ENCODE data around the gene ANXA1. TPM values are rescaled to one million over a fixed set of nuclear protein-coding genes. Genes with fewer than 3 reads are reported as not detected.

ANXA1 gene
- total RNA-seq, 1 donor from 2014 or later, result 1.1 TPM

DNA sequence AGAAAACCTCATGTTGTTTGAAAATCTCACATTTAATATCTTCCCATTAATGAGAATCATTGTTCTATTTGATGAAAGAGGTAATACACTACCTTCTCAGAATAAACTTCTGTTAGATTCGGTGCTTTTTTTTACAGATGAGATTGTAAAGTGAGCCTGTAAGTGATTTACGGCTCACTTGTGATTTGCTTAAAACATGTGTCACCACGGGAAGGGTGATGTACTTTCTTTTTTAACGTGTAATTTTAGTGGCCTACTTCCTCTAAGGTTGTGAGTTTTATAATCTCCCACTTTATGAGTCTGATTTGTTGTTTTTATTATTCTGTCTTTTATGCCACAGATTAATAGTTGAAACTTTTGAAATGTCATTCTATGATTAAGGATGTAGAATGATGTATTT is 15.9 kb downstream of the ANXA1 start:
- no peak overlapping the region for H3K27ac Mint-ChIP-seq
- no peak for DNase-seq (ENCODE audit: low spot score, unreplicated experiment)
- TF ChIP-seq, protein P1, sequence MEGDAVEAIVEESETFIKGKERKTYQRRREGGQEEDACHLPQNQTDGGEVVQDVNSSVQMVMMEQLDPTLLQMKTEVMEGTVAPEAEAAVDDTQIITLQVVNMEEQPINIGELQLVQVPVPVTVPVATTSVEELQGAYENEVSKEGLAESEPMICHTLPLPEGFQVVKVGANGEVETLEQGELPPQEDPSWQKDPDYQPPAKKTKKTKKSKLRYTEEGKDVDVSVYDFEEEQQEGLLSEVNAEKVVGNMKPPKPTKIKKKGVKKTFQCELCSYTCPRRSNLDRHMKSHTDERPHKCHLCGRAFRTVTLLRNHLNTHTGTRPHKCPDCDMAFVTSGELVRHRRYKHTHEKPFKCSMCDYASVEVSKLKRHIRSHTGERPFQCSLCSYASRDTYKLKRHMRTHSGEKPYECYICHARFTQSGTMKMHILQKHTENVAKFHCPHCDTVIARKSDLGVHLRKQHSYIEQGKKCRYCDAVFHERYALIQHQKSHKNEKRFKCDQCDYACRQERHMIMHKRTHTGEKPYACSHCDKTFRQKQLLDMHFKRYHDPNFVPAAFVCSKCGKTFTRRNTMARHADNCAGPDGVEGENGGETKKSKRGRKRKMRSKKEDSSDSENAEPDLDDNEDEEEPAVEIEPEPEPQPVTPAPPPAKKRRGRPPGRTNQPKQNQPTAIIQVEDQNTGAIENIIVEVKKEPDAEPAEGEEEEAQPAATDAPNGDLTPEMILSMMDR (IDR thresholded peaks at IDR 0.05; ENCODE audit: unreplicated experiment), result no peak
- H3K4me3 Mint-ChIP-seq (ENCODE audit: low read depth), result no peak overlapping the region
- H3K4me1 Mint-ChIP-seq (ENCODE audit: low read depth), result peaks cover 3% of the 10 kb centered on the region
- H3K27me3 Mint-ChIP-seq, result peaks cover 82% of the 10 kb centered on the region
- H3K36me3 Mint-ChIP-seq (ENCODE audit: insufficient read depth), result no peaks in the 10 kb centered on the region
- no peaks in the 10 kb centered on the region for H3K9me3 Mint-ChIP-seq (ENCODE audit: low read depth)

- H3K27me3 Mint-ChIP-seq, result peaks cover 82% of the 10 kb centered on the region
- H3K36me3 Mint-ChIP-seq (ENCODE audit: insufficient read depth), result no peaks in the 10 kb centered on the region
- no peak overlapping the region for H3K27ac Mint-ChIP-seq
- no peak overlapping the region for H3K4me3 Mint-ChIP-seq (ENCODE audit: low read depth)
- TF ChIP-seq, protein P1 (IDR thresholded peaks at IDR 0.05; ENCODE audit: unreplicated experiment), result no peak
- no peak for DNase-seq (ENCODE audit: low spot score, unreplicated experiment)
- H3K4me1 Mint-ChIP-seq (ENCODE audit: low read depth), result peaks cover 3% of the 10 kb centered on the region
- no peaks in the 10 kb centered on the region for H3K9me3 Mint-ChIP-seq (ENCODE audit: low read depth)
Observed at GRCh38 chr9:73168298-73168934, 16.8 kb downstream of the ANXA1 start.

DNA sequence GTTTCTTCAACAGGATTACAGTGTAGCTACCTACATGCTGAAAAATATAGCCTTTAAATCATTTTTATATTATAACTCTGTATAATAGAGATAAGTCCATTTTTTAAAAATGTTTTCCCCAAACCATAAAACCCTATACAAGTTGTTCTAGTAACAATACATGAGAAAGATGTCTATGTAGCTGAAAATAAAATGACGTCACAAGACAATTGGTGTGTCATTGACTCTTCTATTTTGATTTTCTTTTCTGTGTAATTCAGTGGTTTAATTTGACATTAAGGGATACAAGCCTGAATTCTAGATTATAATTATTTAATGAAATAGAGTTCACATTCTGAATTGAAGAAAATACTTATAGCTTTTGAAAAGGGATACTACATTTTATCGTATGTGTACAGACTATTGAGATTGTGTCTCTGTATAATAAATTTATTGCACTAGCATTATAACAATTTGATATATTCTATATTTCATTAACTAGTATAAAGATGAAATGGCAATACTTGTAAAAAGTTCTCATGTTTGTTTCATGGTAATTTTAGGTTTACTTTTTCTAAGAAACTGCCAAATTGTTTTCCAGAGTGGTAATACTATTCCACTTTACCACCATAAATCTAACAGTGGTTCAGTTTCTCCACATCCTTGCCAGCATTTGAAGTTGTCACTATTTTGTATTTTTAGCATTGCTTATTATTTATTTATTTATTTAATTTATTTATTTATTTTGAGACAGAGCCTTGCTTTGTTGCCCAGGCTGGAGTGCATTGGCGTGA is 18.7 kb downstream of the ANXA1 start:
- no peaks in the 10 kb centered on the region for H3K36me3 Mint-ChIP-seq (ENCODE audit: insufficient read depth)
- TF ChIP-seq, protein P1 (IDR thresholded peaks at IDR 0.05; ENCODE audit: unreplicated experiment), result no peak
- H3K4me1 Mint-ChIP-seq (ENCODE audit: low read depth), result no peaks in the 10 kb centered on the region
- no peak overlapping the region for H3K4me3 Mint-ChIP-seq (ENCODE audit: low read depth)
- H3K27ac Mint-ChIP-seq, result no peak overlapping the region
- H3K27me3 Mint-ChIP-seq, result peaks cover 80% of the 10 kb centered on the region
- DNase-seq (ENCODE audit: low spot score, unreplicated experiment), result no peak
- H3K9me3 Mint-ChIP-seq (ENCODE audit: low read depth), result no peaks in the 10 kb centered on the region

DNA sequence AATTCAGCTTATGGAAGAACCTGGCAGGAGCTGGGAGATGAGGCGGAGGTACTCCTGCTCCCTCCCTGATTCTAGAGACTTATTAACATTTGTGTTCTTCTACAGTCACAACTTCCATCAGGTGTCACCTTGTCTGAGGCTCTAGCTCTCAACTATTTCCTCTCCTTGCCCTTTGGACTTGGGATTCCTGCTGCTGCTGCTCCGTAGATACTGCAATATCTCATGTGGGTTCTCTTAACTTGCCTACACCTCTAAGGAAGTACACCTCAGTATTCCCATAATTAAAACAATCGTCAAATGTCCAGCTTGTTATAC is 21.2 kb downstream of the ANXA1 start:
- H3K27ac Mint-ChIP-seq, result no peak overlapping the region
- peaks cover 80% of the 10 kb centered on the region for H3K27me3 Mint-ChIP-seq
- DNase-seq (ENCODE audit: low spot score, unreplicated experiment), result no peak
- no peaks in the 10 kb centered on the region for H3K9me3 Mint-ChIP-seq (ENCODE audit: low read depth)
- H3K4me1 Mint-ChIP-seq (ENCODE audit: low read depth), result no peaks in the 10 kb centered on the region
- TF ChIP-seq, protein P1 (IDR thresholded peaks at IDR 0.05; ENCODE audit: unreplicated experiment), result no peak
- no peak overlapping the region for H3K4me3 Mint-ChIP-seq (ENCODE audit: low read depth)
- H3K36me3 Mint-ChIP-seq (ENCODE audit: insufficient read depth), result no peaks in the 10 kb centered on the region

- TF ChIP-seq, protein P1 (IDR thresholded peaks at IDR 0.05; ENCODE audit: unreplicated experiment), result no peak
- H3K27ac Mint-ChIP-seq, result no peak overlapping the region
Observed at GRCh38 chr9:73173557-73174329, 22.1 kb downstream of the ANXA1 start.

More at GRCh38 chr9:73173557-73174329, 22.1 kb downstream of the ANXA1 start:
- Mint-ChIP-seq H3K36me3 (ENCODE audit: insufficient read depth) (no peaks in the 10 kb centered on the region), H3K27me3 (peaks cover 80% of the 10 kb centered on the region), H3K9me3 (ENCODE audit: low read depth) (no peaks in the 10 kb centered on the region), H3K4me3 (ENCODE audit: low read depth) (no peak overlapping the region), H3K4me1 (ENCODE audit: low read depth) (no peaks in the 10 kb centered on the region)
- DNase-seq (ENCODE audit: low spot score, unreplicated experiment), result no peak
